ENCODE data around the gene SFT2D3.

The SFT2D3 gene

GRCh38 chr2:127701193-127701650, at the start of gene SFT2D3:
TSS of gene SFT2D3 (plus strand) at chr2:127701497. CDS start at chr2:127701529, 32 bp downstream.
- peak; percentile 87 for DNase-seq

GRCh38 chr2:127651971-127652550, 49.2 kb upstream of the SFT2D3 start:
- DNase-seq, result no peak

- no peak for DNase-seq
Observed at GRCh38 chr2:127652786-127653357, 48.4 kb upstream of the SFT2D3 start.

- no peak for DNase-seq
Observed at GRCh38 chr2:127653421-127654083, 47.7 kb upstream of the SFT2D3 start.

- no peak for DNase-seq
Observed at GRCh38 chr2:127654084-127654837, 47.0 kb upstream of the SFT2D3 start.

GRCh38 chr2:127654838-127655175, 46.5 kb upstream of the SFT2D3 start:
- no peak for DNase-seq

GRCh38 chr2:127655209-127656073, 45.9 kb upstream of the SFT2D3 start:
- DNase-seq, result no peak

GRCh38 chr2:127656569-127657231, 44.6 kb upstream of the SFT2D3 start:
- no peak for DNase-seq

- no peak for DNase-seq
Observed at GRCh38 chr2:127657232-127657595, 44.1 kb upstream of the SFT2D3 start.

GRCh38 chr2:127658146-127658545, 43.2 kb upstream of the SFT2D3 start:
- no peak for DNase-seq

- DNase-seq, result no peak
Observed at GRCh38 chr2:127658641-127659407, 42.5 kb upstream of the SFT2D3 start.

- DNase-seq, result no peak
Observed at GRCh38 chr2:127659408-127660290, 41.6 kb upstream of the SFT2D3 start.

GRCh38 chr2:127660291-127660578, 41.1 kb upstream of the SFT2D3 start:
- DNase-seq, result no peak

GRCh38 chr2:127661072-127661649, 40.1 kb upstream of the SFT2D3 start:
- DNase-seq, result no peak

- DNase-seq, result no peak
Observed at GRCh38 chr2:127661949-127662510, 39.3 kb upstream of the SFT2D3 start.

- no peak for DNase-seq
Observed at GRCh38 chr2:127662937-127663565, 38.2 kb upstream of the SFT2D3 start.

GRCh38 chr2:127663566-127664064, 37.7 kb upstream of the SFT2D3 start:
- DNase-seq, result no peak

- no peak for DNase-seq
Observed at GRCh38 chr2:127664065-127664894, 37.0 kb upstream of the SFT2D3 start.

Data from COR-L47 (cell line).